ENCODE data around the gene ZDHHC13.

Gene ZDHHC13

DNA sequence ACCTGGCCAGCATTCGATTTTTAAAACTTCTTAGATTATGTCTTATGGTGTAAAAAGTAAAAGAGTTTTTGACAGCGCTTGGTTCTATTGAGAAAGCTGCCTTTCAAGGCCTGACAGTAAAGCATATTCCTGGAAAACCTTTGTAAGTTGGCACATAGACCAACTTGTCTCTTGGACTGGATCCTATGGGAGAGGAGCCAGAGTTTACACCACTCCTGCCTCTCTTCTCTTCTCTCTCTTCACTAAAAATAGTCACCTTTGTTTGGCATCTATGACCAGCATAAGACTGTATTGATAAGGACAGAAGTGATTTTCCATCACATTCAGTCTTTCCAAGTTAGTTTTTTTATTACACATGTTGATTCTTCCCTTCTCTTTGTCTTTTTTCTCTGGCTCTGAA, 51.1 kb downstream of the ZDHHC13 start:
- DNase-seq (ENCODE audit: low spot score), result no peak

DNA sequence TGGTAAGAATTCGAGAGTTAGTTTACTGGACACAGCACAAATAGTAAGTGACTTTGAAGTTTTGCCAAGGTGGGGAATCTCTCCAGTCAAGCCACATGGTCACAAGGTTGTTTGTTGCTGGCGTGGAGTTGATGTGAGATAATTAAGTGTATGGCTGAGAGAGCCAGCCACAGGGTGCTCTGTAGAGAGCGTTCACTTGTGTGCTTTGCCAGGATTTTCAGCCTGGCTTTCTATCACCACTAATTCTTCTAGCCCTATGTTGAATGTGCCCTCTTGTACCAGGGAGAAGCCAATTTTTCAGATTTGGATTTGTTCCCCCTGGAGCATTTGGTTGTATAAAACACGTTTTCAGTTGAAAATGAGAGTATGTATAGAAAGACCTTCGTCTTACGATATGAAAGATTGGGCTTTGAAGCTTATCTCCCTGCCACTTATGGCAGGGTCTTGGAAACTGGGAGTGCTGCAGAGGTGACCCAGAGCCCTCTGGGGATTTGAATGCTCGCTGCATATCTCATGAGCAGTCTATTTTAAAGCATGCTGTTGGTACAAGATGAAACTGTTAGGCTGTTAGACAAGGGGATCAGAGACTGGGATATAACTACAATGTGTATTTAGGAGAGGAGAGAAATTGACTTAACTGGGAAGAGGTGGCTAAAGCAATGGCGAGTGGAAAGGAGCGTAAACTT, 56.2 kb downstream of the ZDHHC13 start:
- DNase-seq (ENCODE audit: low spot score), result no peak

DNA sequence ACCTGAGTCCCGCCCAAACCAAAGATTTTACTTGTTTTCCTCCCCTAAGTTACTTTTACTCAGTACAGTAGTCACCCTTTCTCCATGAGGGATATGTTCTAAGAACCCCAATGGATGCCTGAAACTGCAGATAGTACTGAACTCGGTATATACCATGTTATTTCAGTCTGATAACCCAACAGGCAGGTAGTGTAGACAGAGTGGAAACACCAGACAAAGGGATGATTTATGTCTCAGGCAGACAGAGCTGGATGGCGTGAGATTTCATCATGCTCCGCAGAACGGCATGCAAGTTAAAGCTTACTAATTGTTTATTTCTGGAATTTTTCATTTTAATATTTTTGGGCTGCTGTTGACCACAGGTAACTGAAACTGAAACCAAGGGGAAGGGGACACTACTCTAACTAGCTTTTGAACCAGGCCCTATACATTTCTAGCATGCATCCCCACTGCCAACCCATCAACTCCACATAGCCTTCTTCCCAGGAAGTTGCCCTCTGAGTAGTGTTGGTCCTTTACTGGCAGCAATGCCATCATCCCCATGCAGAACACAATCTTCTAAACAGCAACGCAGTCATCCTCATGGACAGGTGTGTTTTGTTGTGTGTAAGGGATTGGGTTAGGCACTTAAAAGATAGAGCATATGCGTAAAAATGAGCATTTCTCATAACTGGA, 57.1 kb downstream of the ZDHHC13 start:
- no peak for DNase-seq (ENCODE audit: low spot score)

- no peak for DNase-seq (ENCODE audit: low spot score)
Observed at GRCh38 chr11:19176629-19177186, 59.7 kb downstream of the ZDHHC13 start.

- DNase-seq (ENCODE audit: low spot score), result no peak
Observed at GRCh38 chr11:19181531-19182261, 64.7 kb downstream of the ZDHHC13 start.

GRCh38 chr11:19183646-19184045, 66.7 kb downstream of the ZDHHC13 start:
- DNase-seq (ENCODE audit: low spot score), result no peak

DNA sequence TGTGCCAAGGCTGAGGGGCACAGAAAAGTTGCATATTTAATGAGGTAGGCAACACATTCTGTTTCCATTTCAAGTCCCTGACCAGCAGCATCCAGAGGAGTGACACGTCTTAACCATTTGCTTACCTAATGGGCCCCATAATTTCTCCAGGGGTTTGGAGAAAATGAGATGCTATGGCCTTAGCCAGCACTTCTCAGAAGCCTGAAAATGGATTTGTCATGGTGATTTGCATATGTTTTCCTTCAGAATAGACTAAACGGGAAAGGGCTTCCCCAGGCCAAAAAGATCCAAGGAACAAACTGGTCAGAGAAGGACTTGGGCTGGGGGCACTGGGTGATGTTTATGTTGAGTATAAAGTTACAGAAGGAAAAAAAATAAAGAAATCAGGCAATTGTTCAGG, 68.1 kb downstream of the ZDHHC13 start:
- no peak for DNase-seq (ENCODE audit: low spot score)

DNA sequence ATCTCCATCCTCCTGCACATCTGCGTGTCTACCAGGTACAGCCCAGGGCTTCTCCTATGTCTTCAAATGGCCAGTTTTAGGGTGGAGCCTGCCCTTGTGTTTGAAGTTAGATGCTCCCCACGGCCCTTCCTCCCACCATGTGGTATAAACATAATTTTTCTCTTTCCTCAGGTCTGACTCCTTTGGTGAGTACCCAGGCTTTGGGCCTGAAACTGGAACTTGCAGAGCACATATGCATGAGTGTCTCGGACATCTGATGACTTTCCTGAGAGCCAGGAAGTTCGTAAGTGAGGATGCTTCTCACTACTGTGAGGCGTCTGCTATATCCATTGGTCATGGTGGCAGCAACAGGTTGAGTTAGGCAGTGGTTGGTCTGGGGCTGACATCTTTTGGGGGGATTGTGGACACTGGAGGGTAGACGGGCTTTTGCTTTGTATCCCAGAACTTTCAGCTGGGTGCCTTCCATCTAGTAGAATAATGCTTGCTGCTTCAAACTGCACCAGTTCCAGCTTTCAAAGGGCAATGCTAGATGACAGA, 68.6 kb downstream of the ZDHHC13 start:
- no peak for DNase-seq (ENCODE audit: low spot score)

DNA sequence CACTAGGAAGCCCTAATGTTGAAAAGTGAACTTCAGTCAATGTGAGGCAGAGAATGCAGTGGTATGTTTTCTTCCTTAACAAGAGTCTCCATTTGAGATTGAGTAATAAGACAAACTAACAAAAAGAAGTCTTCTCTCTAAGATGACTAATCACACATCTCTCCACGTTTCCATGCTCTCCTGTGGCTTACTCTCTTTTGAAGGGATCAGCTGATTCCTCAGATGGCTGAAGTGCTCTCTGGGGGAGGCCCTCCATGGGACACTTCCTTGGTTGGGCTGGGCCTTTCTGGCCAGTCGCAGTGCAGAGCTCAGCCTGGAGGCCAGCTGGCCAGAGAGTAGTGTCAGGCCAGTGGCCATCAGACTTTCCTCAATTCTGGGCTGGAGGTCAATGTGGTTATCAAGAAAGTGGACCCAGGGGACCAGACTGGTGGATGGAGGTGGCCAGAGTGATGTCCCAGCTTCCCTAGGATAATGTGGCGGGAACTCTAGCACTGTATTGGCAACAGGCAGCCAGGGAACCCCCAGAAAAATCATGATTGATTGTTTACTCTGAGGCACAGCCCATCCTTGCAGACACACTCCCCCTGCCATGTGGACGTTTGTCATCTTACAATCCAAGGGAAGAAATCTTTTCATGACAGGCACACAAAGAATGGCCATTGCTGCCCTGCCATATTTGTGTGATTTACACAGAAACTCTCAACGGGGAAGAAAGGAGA, 70.3 kb downstream of the ZDHHC13 start:
- peak; percentile 68 for DNase-seq (ENCODE audit: low spot score)

GRCh38 chr11:19187833-19188258, 70.9 kb downstream of the ZDHHC13 start:
- DNase-seq (ENCODE audit: low spot score), result peak; percentile 87

- no peak for DNase-seq (ENCODE audit: low spot score)
Observed at GRCh38 chr11:19191530-19192169, 74.7 kb downstream of the ZDHHC13 start.

GRCh38 chr11:19193916-19194315, 76.9 kb downstream of the ZDHHC13 start:
- no peak for DNase-seq (ENCODE audit: low spot score)

DNA sequence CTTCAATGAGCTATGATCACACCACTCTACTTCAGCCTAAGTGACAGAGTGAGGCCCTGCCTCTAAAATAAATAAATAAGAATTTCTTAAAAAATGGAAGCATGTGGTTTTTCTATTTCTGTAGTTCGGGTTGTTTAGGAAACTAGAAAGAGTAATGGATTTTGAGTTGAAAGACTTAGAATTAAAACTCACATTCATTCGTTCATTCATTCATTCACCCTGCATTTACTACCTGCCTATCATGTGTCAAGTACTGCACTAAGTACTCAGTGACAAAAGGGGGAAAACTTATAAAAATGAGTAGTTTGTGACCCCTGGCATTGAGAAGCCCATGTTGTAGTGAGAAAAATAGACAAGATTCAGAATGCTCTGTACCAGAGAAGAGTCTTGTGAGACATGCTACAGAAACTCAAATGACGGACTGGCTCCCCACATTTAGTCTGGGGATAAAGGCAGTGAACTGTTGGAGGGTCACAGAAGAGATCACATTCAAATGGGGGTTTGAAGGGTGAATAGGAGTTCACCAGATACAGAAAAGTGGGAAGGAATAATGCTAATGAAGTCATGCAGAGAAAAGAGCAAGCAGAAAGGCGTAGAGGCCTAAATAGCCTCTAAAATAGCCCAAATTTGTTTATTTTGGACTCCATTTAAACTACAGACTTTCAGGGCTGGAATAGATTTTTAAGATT, 77.8 kb downstream of the ZDHHC13 start:
- DNase-seq (ENCODE audit: low spot score), result no peak

- DNase-seq (ENCODE audit: low spot score), result no peak
Observed at GRCh38 chr11:19196432-19196831, 79.5 kb downstream of the ZDHHC13 start.

GRCh38 chr11:19199048-19199447, 82.1 kb downstream of the ZDHHC13 start:
- no peak for DNase-seq (ENCODE audit: low spot score)

DNA sequence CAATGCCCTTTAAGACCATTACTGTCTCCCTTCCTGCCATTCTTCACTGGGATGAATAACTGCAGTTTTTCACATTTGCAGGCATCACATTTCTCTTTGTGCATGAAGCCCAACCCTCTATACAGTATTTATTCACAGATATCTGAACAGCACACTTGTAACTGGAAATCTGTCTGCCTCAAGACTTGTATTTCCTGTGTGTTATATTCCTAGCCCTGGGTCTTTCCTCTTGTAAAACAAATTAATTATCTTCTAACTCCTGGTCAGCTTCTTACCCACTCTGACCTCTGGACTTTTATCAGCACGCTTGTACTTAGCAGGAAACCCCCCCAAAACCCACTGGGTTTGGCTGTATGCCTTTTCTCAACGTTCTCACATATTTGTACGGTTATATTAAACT, 82.8 kb downstream of the ZDHHC13 start:
- peak; percentile 86 for DNase-seq (ENCODE audit: low spot score)

DNA sequence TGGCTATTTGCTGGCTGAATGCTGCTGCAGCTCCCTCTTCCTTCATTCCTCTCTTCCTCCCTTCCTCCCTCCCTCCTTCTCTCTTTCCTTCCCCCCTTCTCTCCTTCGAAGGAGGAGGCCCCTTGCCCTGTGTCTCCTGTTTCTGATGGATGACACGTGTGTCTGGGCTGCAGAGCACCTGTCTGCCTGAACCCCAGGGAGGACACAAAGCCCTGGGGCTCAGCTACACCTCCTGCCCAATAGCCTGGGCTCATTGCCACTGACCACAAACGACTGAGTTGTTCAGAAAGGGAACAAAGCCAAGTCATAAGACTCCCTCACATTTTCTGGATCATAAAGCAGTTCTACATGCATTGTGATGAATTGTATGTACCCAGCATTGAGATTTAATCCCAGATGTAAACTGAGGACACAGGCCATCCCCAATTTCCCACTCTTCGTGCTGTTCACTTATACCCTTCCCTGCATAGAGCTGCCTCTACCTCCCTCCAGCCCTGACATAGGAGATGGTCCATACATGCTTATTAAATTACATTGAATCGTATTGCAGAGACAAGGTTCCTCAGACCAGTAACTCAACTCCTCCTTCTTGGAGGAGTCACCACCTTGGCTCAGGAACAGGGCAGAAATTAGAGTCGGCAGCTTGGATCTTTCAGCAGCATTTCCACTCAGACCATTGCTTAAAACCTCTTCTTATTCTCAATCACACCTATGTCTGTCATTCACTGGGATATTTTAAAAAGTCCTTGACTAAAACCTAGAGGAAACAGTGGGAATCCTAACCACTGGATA, 83.6 kb downstream of the ZDHHC13 start:
- peak; percentile 66 for DNase-seq (ENCODE audit: low spot score)

GRCh38 chr11:19201737-19202605, 85.0 kb downstream of the ZDHHC13 start, which contains the start of gene CSRP3:
Gene CSRP3, minus strand, starts transcription at chr11:19201983. Its CDS starts 9,535 bp downstream, at chr11:19192448.
- no peak for DNase-seq (ENCODE audit: low spot score)

GRCh38 chr11:19204836-19205235, 87.9 kb downstream of the ZDHHC13 start:
- DNase-seq (ENCODE audit: low spot score), result no peak

Data from COLO829 (cell line).